HCT116 (cell line): ENCODE data around the gene SLC6A17. TPM values are rescaled to one million over a fixed set of nuclear protein-coding genes. Genes with fewer than 3 reads are reported as not detected.

Experiments
- ATAC-seq: fragments of 200-7000 bp; cut with Tn5 transposase; 2 replicates; pipeline ENCODE4 v1.9.1; 2020; ENCODE audit warnings: mild to moderate bottlenecking, moderate library complexity
- BruUV-seq: library from RNA; stranded (reverse); fragments of 400-500 nt; replicated peaks from 2 replicates; lab custom pipeline; 2021; lab: Mats Ljungman, UMichigan
- CTCF ChIA-PET: fragments of 300-600 bp; sonication (Branson Sonifier 250); formaldehyde crosslinking; loops from one replicate; lab custom pipeline; 2021; ENCODE audit warnings: antibody characterized with exemption; lab: Charles Lee
- POLR2A ChIA-PET: fragments of 300-600, 350-600 bp; sonication (Branson Sonifier 250); formaldehyde crosslinking; loops from one replicate; lab custom pipeline; 2021; ENCODE audit warnings: antibody characterized with exemption; lab: Charles Lee
- RAD21 ChIA-PET, 2 experiments: fragments of 300-600 bp; sonication (Branson Sonifier 250); formaldehyde crosslinking; loops; one replicate each; lab custom pipeline; 2023; ENCODE audit warnings: low total read pairs in 2 of 2; ENCODE audit not compliant: uncharacterized antibody in 2 of 2, unreplicated experiment in 2 of 2, low non-redundant PET in 1 of 2; lab: Charles Lee
- DNase-seq: peaks from one replicate; pipeline ENCODE4 v3.0.0-alpha.2; 2010; ENCODE audit warnings: low read depth, low spot score
- H2AFZ ChIP-seq: fragments of 200-600 bp; shearing (Covaris generic), sonication (generic); 2 replicates; pipeline ENCODE4 v1.6.1; 2017; ENCODE audit warnings: low read depth, mixed run types, mixed read lengths, antibody characterized with exemption, low read length; ENCODE audit not compliant: poor library complexity, severe bottlenecking
- H3K27ac ChIP-seq: 2 replicates; pipeline ENCODE4 v1.5.1; 2012; ENCODE audit warnings: low read depth, low read length
- H3K27me3 ChIP-seq: fragments of 200-600 bp; sonication (generic); 2 replicates; pipeline ENCODE4 v1.6.1; 2016; ENCODE audit warnings: mixed run types, low read length, mixed read lengths; ENCODE audit not compliant: insufficient read depth
- H3K36me3 ChIP-seq, 2 experiments: fragments of 200-500 bp in 1 of 2; fragments of 200-600 bp in 1 of 2; sonication (Bioruptor generic) in 1 of 2; sonication (generic) in 1 of 2; 2 replicates each; pipeline versions ENCODE4 v1.5.1 to v1.6.1; 2014 to 2016; ENCODE audit warnings: low read length in 2 of 2, inconsistent platforms in 1 of 2, mixed read lengths in 1 of 2, mixed run types in 1 of 2; ENCODE audit not compliant: insufficient read depth in 2 of 2, control insufficient read depth in 1 of 2
- H3K4me1 ChIP-seq, 2 experiments: fragments of 200-600 bp in 1 of 2; sonication (generic) in 1 of 2; 2 replicates each; pipeline versions ENCODE4 v1.5.1 to v1.6.1; 2012 to 2017; ENCODE audit warnings: low read length in 2 of 2, inconsistent platforms in 1 of 2, mild to moderate bottlenecking in 1 of 2, mixed read lengths in 1 of 2, mixed run types in 1 of 2, moderate library complexity in 1 of 2; ENCODE audit not compliant: insufficient read depth in 2 of 2, control insufficient read depth in 1 of 2
- H3K4me2 ChIP-seq: fragments of 200-600 bp; sonication (generic); 2 replicates; pipeline ENCODE4 v1.6.1; 2017; ENCODE audit warnings: mixed run types, low read length, mixed read lengths
- H3K4me3 ChIP-seq, 2 experiments: fragments of 200-600 bp in 1 of 2; sonication (generic) in 1 of 2; replicated peaks in 1 of 2; 2 replicates each; pipeline ENCODE4 v1.5.1; 2011 to 2016; ENCODE audit warnings: low read length in 2 of 2, control low read depth in 1 of 2, low read depth in 1 of 2, mild to moderate bottlenecking in 1 of 2, mixed read lengths in 1 of 2, mixed run types in 1 of 2
- H3K79me2 ChIP-seq: fragments of 200-600 bp; sonication (generic); 2 replicates; pipeline ENCODE4 v1.6.1; 2017; ENCODE audit warnings: mild to moderate bottlenecking, mixed run types, low read length, moderate library complexity, mixed read lengths; ENCODE audit not compliant: insufficient read depth
- H3K9ac ChIP-seq: fragments of 200-600 bp; sonication (generic); 2 replicates; pipeline ENCODE4 v1.6.1; 2016; ENCODE audit warnings: low read length, mixed read lengths
- H3K9me2 ChIP-seq: fragments of 200-600 bp; sonication (generic), shearing (Covaris generic); 2 replicates; pipeline ENCODE4 v1.6.1; 2017; ENCODE audit warnings: mixed run types, mild to moderate bottlenecking, moderate library complexity; ENCODE audit not compliant: insufficient read depth
- H3K9me3 ChIP-seq, 2 experiments: fragments of 200-500 bp in 1 of 2; fragments of 200-600 bp in 1 of 2; sonication (Bioruptor generic) in 1 of 2; sonication (generic) in 1 of 2; 2 replicates each; pipeline ENCODE4 v1.6.1; 2014 to 2017; ENCODE audit warnings: low read length in 2 of 2, mixed read lengths in 2 of 2, inconsistent platforms in 1 of 2, low read depth in 1 of 2, mild to moderate bottlenecking in 1 of 2, mixed run types in 1 of 2, moderate library complexity in 1 of 2; ENCODE audit not compliant: control insufficient read depth in 1 of 2, insufficient read depth in 1 of 2
- H4K20me1 ChIP-seq: fragments of 200-600 bp; sonication (generic), shearing (Covaris generic); 2 replicates; pipeline ENCODE4 v1.6.1; 2017; ENCODE audit warnings: mixed run types, mild to moderate bottlenecking, moderate library complexity; ENCODE audit not compliant: insufficient read depth
- CBX3 ChIP-seq: IDR thresholded peaks from 2 replicates; pipeline ENCODE4 v1.6.1; 2012; ENCODE audit warnings: low read depth
- CTCF ChIP-seq, 3 experiments: fragments of 200-600 bp in 1 of 3; sonication (generic) in 1 of 3; IDR thresholded peaks in 2 of 3; conservative IDR thresholded peaks in 1 of 3; 2 replicates each; pipeline ENCODE4 v1.5.1; 2012 to 2017; ENCODE audit warnings: low read depth in 2 of 3, low read length in 2 of 3, antibody characterized with exemption in 1 of 3, borderline replicate concordance in 1 of 3, control low read depth in 1 of 3, mild to moderate bottlenecking in 1 of 3, mixed read lengths in 1 of 3, mixed run types in 1 of 3, moderate library complexity in 1 of 3; ENCODE audit not compliant: insufficient read depth in 1 of 3
- ELF1 ChIP-seq: IDR thresholded peaks from 2 replicates; pipeline ENCODE4 v1.6.1; 2012; ENCODE audit warnings: low read depth, borderline replicate concordance
- EZH2 ChIP-seq: fragments of 200-600 bp; sonication (generic); IDR thresholded peaks from 2 replicates; pipeline ENCODE4 v1.6.1; 2017; ENCODE audit warnings: antibody characterized with exemption, mixed run types
- EZH2phosphoT487 ChIP-seq: fragments of 200-600 bp; IDR thresholded peaks from 2 replicates; pipeline ENCODE4 v1.6.1; 2018; ENCODE audit warnings: antibody characterized with exemption, borderline replicate concordance
- FOSL1 ChIP-seq: IDR thresholded peaks from 2 replicates; pipeline ENCODE4 v1.6.1; 2012; ENCODE audit warnings: low read depth
- JUND ChIP-seq: IDR thresholded peaks from 2 replicates; pipeline ENCODE4 v1.6.1; 2012
- POLR2A ChIP-seq: IDR thresholded peaks from 2 replicates; pipeline ENCODE4 v1.7.0; 2011; ENCODE audit warnings: borderline replicate concordance; ENCODE audit not compliant: insufficient read depth, insufficient read length; ENCODE audit errors: extremely low read depth
- RAD21 ChIP-seq: IDR thresholded peaks from 2 replicates; pipeline ENCODE4 v1.6.1; 2012; ENCODE audit warnings: low read depth, mild to moderate bottlenecking
- SIN3A ChIP-seq: IDR thresholded peaks from 2 replicates; pipeline ENCODE4 v1.6.1; 2012; ENCODE audit warnings: low read depth
- SRF ChIP-seq: IDR thresholded peaks from 2 replicates; pipeline ENCODE4 v1.6.1; 2012; ENCODE audit warnings: low read depth
- TCF7L2 ChIP-seq: IDR thresholded peaks from 2 replicates; pipeline ENCODE4 v1.7.0; 2011; ENCODE audit warnings: borderline replicate concordance, inconsistent platforms; ENCODE audit not compliant: insufficient read depth, insufficient read length; ENCODE audit errors: extremely low read depth
- YY1 ChIP-seq: IDR thresholded peaks from 2 replicates; pipeline ENCODE4 v1.6.1; 2011; ENCODE audit warnings: low read length, low read depth, moderate library complexity, mild to moderate bottlenecking; ENCODE audit not compliant: insufficient replicate concordance; ENCODE audit errors: extremely low read depth
- ZBTB33 ChIP-seq: IDR thresholded peaks from 2 replicates; pipeline ENCODE4 v1.6.1; 2011; ENCODE audit warnings: mild to moderate bottlenecking, low read length, moderate library complexity; ENCODE audit not compliant: insufficient replicate concordance; ENCODE audit errors: extremely low read depth
- ZFX ChIP-seq: fragments of 450-650 bp; IDR thresholded peaks from 2 replicates; pipeline ENCODE4 v1.6.1; 2017
- ZNF274 ChIP-seq: fragments of 200-500 bp; sonication (Bioruptor generic); IDR thresholded peaks from 2 replicates; pipeline ENCODE4 v1.6.1; 2014; ENCODE audit warnings: mild to moderate bottlenecking, low read depth, low read length, inconsistent platforms
- intact Hi-C: fragments of 100-400 bp; cut with micrococcal nuclease; formaldehyde crosslinking; loops from 2 replicates; pipeline ENCODE4 v1.10.0; 2022
- total RNA-seq: library from RNA; stranded (reverse); gene quantifications from one replicate; pipeline ENCODE4 v1.2.1, GENCODE V29; 2021; ENCODE audit not compliant: unreplicated experiment
- TF ChIP-seq, protein P1 (sequence below): IDR thresholded peaks from 2 replicates; pipeline ENCODE4 v1.6.1; 2012
- TF ChIP-seq, protein P2 (sequence below): IDR thresholded peaks from 2 replicates; pipeline ENCODE4 v1.6.1; 2012; ENCODE audit warnings: low read depth

Gene SLC6A17
- total RNA-seq, 1 experiment from 2014 or later = 10.5 TPM

DNA sequence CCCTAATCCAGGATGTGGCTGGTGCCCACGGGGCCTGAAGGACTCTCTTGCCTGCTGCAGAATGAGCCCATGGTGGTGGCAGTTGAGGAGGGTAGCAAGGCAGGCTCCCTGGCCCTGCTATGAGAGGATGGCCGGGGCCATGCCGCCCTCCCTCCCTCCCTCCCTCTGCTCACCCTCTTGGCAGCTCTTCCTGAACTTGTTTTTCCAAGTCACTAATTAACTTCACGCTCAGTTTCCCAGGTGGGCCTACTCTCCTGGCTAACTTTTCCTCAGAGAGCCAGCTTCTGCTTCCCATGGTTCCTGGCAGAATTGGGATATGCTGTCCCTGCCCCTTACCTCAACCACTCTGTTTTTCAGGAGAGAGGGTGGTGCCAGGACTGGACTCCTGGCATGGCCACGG lies 70.0 kb downstream of the SLC6A17 start:
- CTCF ChIA-PET = no interaction called here
- POLR2A ChIA-PET = no interaction called here
- H3K4me1 ChIP-seq = no peaks in the 10 kb centered on the region
- no peak overlapping the region for H3K9ac ChIP-seq
- H3K79me2 ChIP-seq = peaks cover 9% of the 10 kb centered on the region; the same call in 1 of the 2 replicates
- no TSS peak for BruUV-seq
- RAD21 ChIA-PET = no interaction called here
- no peaks in the 10 kb centered on the region for H4K20me1 ChIP-seq
- H3K9me3 ChIP-seq = no peaks in the 10 kb centered on the region
- no peak overlapping the region for H3K27ac ChIP-seq
- H3K36me3 ChIP-seq = peaks cover 0 to 2% of the 10 kb centered on the region in 2 experiments; a peak in 1 of 4 replicates
- no peaks in the 10 kb centered on the region for H3K27me3 ChIP-seq
- H3K9me2 ChIP-seq = no peaks in the 10 kb centered on the region
- TF ChIP-seq FOSL1 = no peak
- TF ChIP-seq EZH2phosphoT487 = no peak
- TF ChIP-seq ELF1 = no peak
- TF ChIP-seq, protein P1, sequence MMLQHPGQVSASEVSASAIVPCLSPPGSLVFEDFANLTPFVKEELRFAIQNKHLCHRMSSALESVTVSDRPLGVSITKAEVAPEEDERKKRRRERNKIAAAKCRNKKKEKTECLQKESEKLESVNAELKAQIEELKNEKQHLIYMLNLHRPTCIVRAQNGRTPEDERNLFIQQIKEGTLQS = no peak
- no peak for TF ChIP-seq CBX3
- TF ChIP-seq, protein P2, sequence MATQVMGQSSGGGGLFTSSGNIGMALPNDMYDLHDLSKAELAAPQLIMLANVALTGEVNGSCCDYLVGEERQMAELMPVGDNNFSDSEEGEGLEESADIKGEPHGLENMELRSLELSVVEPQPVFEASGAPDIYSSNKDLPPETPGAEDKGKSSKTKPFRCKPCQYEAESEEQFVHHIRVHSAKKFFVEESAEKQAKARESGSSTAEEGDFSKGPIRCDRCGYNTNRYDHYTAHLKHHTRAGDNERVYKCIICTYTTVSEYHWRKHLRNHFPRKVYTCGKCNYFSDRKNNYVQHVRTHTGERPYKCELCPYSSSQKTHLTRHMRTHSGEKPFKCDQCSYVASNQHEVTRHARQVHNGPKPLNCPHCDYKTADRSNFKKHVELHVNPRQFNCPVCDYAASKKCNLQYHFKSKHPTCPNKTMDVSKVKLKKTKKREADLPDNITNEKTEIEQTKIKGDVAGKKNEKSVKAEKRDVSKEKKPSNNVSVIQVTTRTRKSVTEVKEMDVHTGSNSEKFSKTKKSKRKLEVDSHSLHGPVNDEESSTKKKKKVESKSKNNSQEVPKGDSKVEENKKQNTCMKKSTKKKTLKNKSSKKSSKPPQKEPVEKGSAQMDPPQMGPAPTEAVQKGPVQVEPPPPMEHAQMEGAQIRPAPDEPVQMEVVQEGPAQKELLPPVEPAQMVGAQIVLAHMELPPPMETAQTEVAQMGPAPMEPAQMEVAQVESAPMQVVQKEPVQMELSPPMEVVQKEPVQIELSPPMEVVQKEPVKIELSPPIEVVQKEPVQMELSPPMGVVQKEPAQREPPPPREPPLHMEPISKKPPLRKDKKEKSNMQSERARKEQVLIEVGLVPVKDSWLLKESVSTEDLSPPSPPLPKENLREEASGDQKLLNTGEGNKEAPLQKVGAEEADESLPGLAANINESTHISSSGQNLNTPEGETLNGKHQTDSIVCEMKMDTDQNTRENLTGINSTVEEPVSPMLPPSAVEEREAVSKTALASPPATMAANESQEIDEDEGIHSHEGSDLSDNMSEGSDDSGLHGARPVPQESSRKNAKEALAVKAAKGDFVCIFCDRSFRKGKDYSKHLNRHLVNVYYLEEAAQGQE = no peak
- TF ChIP-seq ZNF274 = no peak
- TF ChIP-seq CTCF (IDR thresholded peaks at IDR 0.05 in 2 of 3, conservative IDR thresholded peaks at IDR 0.05 in 1 of 3; ENCODE audit: borderline replicate concordance in 1 of 3, insufficient read depth in 1 of 3, low read depth in 2 of 3, low read length in 2 of 3) = no peak
- no peak for TF ChIP-seq SIN3A
- TF ChIP-seq RAD21 = no peak
- no peak for TF ChIP-seq SRF
- no peak for TF ChIP-seq YY1
- no peak for TF ChIP-seq JUND
- TF ChIP-seq TCF7L2 = no peak
- TF ChIP-seq ZFX = no peak
- TF ChIP-seq EZH2 = no peak
- no peak for TF ChIP-seq POLR2A
- no peak for TF ChIP-seq ZBTB33
- no peak overlapping the region for H3K4me3 ChIP-seq
- no peak overlapping the region for H2AFZ ChIP-seq
- intact Hi-C loops = no loop called here
- ATAC-seq = no peak
- no peak for DNase-seq
- H3K4me2 ChIP-seq = no peak overlapping the region
